Putamen (tissue), 1 donor: ENCODE results near the gene TOMM7.
"Not testable (repeated sequence)": the region's sequence is repeated elsewhere in the genome, so short reads cannot be mapped to it uniquely, and the experiment has no call there.

Experiments used
- DNase-seq: peaks from one replicate; pipeline ENCODE4 v3.0.0-alpha.2; 2016; ENCODE audit warnings: low spot score

TOMM7 gene

DNA sequence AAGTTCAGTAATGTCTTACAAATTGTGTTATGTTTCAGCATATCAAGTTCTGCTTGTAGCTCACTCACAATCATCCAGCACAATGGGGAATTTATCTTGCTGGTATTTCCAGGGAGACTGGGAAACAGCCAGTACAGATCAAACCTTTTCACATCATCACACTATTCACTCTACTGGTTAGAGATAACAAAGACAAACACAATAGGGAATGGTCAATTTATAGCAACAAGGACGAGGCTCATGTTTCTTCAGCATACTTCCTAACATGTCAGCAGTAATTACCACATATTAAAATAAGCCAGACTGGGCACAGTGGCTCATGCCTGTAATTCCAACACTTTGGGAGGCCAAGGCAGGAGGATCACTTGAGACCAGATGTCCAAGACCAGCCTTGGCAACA is 38.3 kb downstream of the TOMM7 start:
- DNase-seq, result no peak

DNA sequence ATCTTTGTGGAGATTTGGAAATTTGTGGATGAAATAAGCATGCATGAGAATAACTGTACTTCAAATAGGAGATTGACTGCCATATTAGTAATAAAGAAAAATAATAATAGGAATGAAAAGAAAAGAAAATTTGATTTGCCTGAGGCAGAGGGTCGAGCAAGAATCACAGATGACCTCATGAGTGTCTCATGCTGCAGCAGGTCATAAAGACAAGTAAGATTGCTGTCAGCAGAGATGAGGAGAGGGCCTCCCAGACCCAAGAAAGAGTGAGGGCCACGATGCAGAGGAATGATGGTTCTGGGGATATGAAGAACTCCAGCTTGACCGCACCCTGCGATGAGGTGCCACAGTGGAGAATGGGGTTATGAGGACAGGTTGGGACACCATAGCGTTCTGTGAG is 39.2 kb downstream of the TOMM7 start:
- no peak for DNase-seq

DNA sequence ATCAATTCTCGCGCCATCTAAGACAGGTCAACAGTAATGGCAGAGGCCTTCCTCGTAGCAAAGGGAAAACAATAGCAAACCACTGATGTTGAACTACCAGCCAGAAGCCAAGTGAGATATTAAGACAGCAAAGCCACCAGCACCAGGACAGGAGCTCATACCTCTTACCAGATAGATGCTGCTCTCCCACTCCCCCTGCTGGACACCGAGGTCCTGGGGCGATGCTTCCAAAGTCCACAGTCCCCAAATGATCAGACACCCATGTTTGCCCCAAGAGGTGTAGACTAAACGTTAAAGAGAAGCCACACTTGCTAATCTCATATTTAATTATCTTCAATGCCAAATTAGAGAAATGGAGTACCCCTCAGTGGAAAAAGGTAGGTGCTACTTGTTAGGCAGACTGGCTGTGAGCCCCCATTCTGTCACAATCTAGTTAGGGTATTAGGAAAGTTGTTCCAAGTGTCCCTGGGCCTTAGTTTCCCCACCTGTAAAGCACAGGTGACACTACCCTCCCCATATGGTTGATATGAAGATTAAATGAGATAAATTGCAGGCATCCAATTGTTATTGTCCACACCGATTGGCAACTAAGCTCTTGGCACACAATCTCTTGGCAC is 39.9 kb downstream of the TOMM7 start:
- peak; percentile 7 for DNase-seq

DNA sequence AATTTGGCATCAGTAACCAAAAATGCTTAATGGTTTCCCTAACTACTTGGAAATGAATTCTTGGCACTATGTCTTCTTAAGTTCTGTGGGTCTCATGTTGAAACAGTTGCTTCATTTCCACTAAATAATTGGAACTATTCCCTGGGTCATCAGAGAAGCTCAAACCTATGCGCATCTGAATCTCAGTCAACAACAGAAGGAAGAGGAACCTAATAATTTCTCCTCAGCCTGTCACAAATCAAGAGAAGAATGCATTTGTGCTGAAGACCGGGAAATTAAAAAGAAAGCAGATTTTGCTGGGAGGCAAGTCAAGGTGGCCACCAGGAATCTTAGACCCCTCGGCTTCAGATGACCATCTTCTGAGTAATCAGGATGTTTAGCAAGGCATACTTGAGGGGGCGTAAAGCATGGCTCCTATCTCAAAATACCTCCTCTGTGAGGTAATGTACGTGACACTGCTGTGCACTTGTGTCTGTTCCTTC is 41.4 kb downstream of the TOMM7 start:
- DNase-seq, result no peak

DNA sequence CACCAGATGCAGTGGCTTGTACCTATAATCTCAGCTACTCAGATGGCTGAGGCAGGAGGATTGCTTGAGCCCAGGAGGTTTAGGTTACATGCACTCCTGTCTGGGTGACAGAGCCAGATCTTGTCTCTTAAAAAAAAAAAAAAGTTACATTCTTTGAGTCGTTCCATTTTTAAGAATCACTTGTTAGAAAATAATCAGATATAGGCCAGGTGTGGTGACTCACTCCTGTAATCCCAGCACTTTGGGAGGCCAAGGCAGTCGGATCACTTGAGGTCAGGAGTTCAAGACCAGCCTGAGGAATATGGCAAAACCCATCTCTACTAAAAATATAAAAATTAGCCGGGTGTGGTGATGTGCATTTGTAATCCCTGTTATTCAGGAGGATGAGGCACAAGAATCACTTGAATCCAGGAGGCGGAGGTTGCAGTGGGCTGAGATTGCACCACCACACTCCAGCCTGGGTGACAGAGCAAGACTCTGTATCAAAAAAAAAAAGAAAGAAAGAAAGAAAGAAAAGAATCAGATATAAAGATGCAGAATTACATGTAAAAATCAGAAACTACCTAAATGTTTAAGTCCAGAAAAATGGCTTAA is 42.8 kb downstream of the TOMM7 start:
- not testable (repeated sequence) for DNase-seq

DNA sequence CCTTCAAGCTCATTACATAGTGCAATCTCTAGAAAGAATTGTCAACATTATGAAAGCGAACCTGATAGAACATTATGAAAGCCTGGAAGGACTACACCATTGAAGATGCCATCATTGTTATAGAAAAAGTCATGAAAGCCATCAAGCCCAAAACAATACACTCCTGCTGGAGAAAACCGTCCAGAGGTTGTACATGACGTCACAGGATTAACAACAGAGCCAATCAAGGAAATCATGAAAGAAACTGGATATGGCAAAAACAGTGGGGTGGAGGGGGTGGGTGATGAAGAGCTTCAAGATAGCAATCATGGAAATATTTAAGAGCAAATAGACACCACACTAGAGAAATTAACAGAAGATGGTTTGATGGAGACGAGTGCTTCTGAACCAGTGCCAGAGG is 45.7 kb downstream of the TOMM7 start:
- no peak for DNase-seq

DNA sequence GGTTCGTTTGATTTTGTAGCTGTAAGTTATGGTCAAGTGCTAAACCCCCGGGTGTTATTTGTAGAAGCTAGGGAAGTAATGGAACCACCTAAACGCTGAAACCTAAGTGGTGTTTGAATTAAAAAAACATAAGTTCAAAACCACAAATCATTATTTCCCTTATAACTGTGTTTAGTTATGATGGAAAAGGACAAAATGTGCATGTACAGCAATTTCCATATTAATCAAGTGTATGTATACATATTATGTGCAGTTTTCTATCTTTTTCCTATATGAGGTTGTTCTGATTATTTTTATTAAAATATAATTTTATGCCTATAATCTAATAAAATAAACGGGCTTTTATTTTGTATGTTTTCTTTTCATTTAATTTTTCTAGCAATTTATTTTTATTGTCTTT is 49.8 kb downstream of the TOMM7 start:
- DNase-seq, result no peak

DNA sequence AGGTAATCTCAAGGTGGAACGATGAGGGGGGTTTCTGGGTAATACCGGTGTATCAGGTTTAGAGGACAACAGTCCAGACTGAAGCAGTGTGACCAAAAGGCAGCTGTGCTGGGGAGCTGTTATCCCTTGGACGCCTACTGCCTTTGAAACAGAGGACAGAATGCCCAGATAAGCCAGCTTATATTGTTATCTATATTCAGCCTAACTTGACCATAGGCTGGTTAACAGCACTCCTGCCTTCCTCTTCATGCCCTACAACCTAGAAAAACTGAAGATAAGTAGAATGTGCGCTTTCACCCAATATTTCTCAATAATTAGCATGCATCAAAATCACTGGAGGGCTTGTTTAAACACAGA is 50.8 kb downstream of the TOMM7 start:
- no peak for DNase-seq

DNA sequence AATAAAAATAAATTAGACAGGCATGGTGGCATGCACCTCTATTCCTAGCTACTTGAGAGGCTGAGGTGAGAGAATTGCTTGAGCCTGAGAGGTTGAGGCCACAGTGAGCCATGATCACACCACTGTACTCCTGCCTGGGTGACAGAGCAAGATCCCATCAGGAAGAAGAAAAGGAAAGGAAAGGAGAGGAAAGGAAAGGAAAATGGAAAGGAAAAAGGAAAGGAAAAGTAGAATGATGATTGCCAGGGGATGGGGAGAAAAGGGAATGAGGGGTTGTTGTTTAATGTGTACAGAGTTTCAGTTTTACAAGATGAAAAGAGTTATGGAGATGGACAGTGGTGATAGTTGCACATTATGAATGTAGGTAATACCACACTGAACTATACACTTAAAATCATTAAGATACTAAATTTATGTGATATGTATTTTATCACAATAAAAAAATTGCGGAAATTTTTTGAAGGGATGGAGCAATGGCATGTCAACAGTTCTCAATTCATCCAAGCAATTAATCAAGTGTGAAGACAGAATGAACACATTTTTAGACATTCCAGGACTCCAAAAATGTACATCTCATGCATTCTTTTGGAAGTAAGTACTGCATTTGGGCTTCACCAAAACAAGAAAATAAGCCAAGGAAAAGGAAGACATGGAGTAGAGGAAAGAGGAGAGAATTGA is 51.3 kb downstream of the TOMM7 start:
- DNase-seq, result no peak

DNA sequence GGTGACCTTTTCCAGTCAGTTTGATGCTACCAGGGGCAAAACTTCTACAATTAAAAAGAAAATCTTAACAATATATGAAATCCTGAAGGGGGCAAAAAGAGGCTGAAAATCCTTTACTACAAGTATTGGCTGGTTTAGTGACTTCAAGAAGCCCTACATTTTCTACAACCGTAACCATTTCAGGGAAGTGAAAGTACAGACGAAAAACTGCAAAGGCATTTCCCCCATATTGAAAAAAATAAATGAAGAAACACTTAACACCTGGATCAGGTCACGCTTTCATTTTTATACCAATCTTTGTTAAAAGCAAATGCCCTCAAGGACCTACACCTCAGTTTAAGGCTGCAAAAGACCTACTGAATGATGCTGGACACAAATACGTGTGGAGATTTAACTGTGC is 57.0 kb downstream of the TOMM7 start:
- DNase-seq, result no peak
